ENCODE results near the gene PLCB1.

- TF ChIP-seq EZH2 (IDR thresholded peaks at IDR 0.05) (no peak), POLR2AphosphoS5 (IDR thresholded peaks at IDR 0.05; ENCODE audit: borderline replicate concordance, low read depth, low read length) (no peak)
Measured at GRCh38 chr20:8094415-8094818, 37.6 kb upstream of the PLCB1 start.

Measured in SK-N-MC (cell line).